Lung (tissue), 12 donors: ENCODE measurements around the gene LARGE1. TPM values are rescaled to one million over a fixed set of nuclear protein-coding genes. Genes with fewer than 3 reads are reported as not detected.

Source experiments
- ATAC-seq: fragments of 200-7000 bp; cut with Tn5 transposase; one replicate; pipeline ENCODE4 v1.9.1; 2020; ENCODE audit warnings: moderate number of reproducible peaks; ENCODE audit not compliant: insufficient read depth, low FRiP score
- DNase-seq, 3 donors: peaks; one replicate each; pipeline ENCODE4 v3.0.0-alpha.2; 2013 to 2017
- H3K27ac ChIP-seq, 2 donors: one replicate each; pipeline ENCODE4 v1.5.1; 2013; ENCODE audit warnings: mild to moderate bottlenecking in 2 of 2, moderate library complexity in 2 of 2, control low read depth in 1 of 2, inconsistent platforms in 1 of 2, low read depth in 1 of 2, low read length in 1 of 2
- H3K27me3 ChIP-seq, 3 donors: one replicate each; pipeline ENCODE4 v1.5.1; 2013; ENCODE audit warnings: low read length in 2 of 3; ENCODE audit not compliant: control insufficient read depth in 3 of 3, insufficient read depth in 3 of 3
- H3K36me3 ChIP-seq, 4 donors: one replicate each; pipeline ENCODE4 v1.5.1; 2013; ENCODE audit warnings: low read length in 4 of 4, mild to moderate bottlenecking in 1 of 4, moderate library complexity in 1 of 4; ENCODE audit not compliant: control insufficient read depth in 4 of 4, insufficient read depth in 4 of 4
- H3K4me1 ChIP-seq, 5 donors: one replicate each; pipeline ENCODE4 v1.5.1; 2013; ENCODE audit warnings: low read length in 5 of 5, mild to moderate bottlenecking in 2 of 5, moderate library complexity in 1 of 5; ENCODE audit not compliant: control insufficient read depth in 5 of 5, insufficient read depth in 5 of 5
- H3K4me3 ChIP-seq: one replicate; pipeline ENCODE4 v1.5.1; 2013; ENCODE audit warnings: mild to moderate bottlenecking, control low read depth, moderate library complexity
- H3K9ac ChIP-seq, 2 donors: one replicate each; pipeline ENCODE4 v1.5.1; 2013; ENCODE audit warnings: low read length in 2 of 2, control low read depth in 1 of 2; ENCODE audit not compliant: insufficient read depth in 1 of 2
- H3K9me3 ChIP-seq, 4 donors: one replicate each; pipeline ENCODE4 v1.5.1; 2013; ENCODE audit warnings: low read length in 3 of 4, mild to moderate bottlenecking in 1 of 4, moderate library complexity in 1 of 4; ENCODE audit not compliant: control insufficient read depth in 4 of 4, insufficient read depth in 3 of 4
- WGBS, 2 donors: extraction: QIAGEN DNeasy Blood & Tissue Kit; methylation state at CpG; one replicate each; pipeline ENCODE4 v1.1.7; 2013; 5-methylcytosine and 5-hydroxymethylcytosine counted together
- polyA plus RNA-seq, 2 donors: library from polyadenylated mRNA; stranded (reverse); fragments of 200-250 nt; gene quantifications; one replicate each; pipeline ENCODE4 v1.2.1, GENCODE V29; 2013
- total RNA-seq, 2 donors: library from RNA; depleted of rRNA in 1 of 2; stranded (reverse); fragments of >200 nt in 1 of 2; gene quantifications; one replicate each; pipeline ENCODE4 v1.2.1, GENCODE V29; 2014 to 2021
- TF ChIP-seq, protein P1 (sequence below): IDR thresholded peaks from 2 replicates; pipeline ENCODE4 v1.5.1; 2012; ENCODE audit warnings: mild to moderate bottlenecking; ENCODE audit errors: control extremely low read depth, extremely low read depth
- donor health status: control.
- donor health status: control.
- donor health status: Bipolar disorder and iron deficiency.
- donor health status: healthy.
- donor health status: DM: yes; HTN: yes; CAD: no.

The LARGE1 gene
- total and polyA plus RNA-seq, 4 donors = 2.9 to 41.1 (median 15.4) TPM

DNA sequence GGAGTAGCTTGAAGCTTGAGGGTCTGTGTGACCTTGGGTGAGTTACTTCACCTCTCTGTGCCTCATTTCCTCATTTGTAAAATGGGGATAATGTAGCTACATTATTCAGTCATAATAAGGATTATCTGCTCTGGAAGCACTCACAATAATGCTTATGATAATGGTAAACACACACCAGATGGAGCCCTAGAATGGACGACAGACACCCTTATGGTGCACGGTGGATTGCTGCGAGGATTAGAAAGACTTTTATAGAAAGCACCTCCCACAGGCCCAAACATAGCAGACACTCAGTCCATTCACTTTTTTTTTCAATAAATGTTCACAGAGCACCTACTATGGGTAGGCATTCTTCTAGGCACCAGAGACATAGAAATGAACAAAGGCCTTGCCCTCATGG lies 53.8 kb downstream of the LARGE1 start:
- DNase-seq (no peak), ATAC-seq (no peak)
- H3K9ac ChIP-seq = no peak overlapping the region
- no peaks in the 10 kb centered on the region for H3K27me3 ChIP-seq
- H3K9me3 ChIP-seq = no peaks in the 10 kb centered on the region
- peaks cover 0 to 31% (median 0%) of the 10 kb centered on the region in 5 donors for H3K4me1 ChIP-seq
- no peak overlapping the region for H3K4me3 ChIP-seq
- no peaks in the 10 kb centered on the region for H3K36me3 ChIP-seq
- TF ChIP-seq, protein P1, sequence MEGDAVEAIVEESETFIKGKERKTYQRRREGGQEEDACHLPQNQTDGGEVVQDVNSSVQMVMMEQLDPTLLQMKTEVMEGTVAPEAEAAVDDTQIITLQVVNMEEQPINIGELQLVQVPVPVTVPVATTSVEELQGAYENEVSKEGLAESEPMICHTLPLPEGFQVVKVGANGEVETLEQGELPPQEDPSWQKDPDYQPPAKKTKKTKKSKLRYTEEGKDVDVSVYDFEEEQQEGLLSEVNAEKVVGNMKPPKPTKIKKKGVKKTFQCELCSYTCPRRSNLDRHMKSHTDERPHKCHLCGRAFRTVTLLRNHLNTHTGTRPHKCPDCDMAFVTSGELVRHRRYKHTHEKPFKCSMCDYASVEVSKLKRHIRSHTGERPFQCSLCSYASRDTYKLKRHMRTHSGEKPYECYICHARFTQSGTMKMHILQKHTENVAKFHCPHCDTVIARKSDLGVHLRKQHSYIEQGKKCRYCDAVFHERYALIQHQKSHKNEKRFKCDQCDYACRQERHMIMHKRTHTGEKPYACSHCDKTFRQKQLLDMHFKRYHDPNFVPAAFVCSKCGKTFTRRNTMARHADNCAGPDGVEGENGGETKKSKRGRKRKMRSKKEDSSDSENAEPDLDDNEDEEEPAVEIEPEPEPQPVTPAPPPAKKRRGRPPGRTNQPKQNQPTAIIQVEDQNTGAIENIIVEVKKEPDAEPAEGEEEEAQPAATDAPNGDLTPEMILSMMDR = no peak
- 94 to 97% methylated on average over 3 of the region's 3 CpGs for WGBS, 2 donors
- H3K27ac ChIP-seq = peak overlapping the region in 1 of 2 donors; percentile 61

DNA sequence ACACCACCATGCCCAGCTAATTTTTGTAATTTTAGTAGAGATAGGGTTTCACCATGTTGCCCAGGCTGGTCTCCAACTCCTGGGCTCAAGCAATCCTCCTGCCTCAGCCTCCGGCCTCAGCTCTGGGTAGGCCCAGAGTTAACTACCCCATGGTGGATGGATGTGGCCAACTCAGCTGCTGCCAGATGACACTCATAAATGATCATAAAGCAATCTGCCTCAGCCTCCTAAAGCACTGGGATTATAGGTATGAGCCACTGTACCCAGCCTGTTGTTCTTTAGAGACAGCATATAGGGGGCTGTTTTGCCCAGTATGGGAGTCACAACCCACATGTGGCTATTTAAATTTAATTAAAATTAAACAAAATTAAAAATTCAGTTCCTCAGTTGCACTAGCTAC lies 54.3 kb downstream of the LARGE1 start:
- Histone ChIP-seq H3K9me3 (no peaks in the 10 kb centered on the region), H3K36me3 (no peaks in the 10 kb centered on the region), H3K27ac (no peak overlapping the region), H3K9ac (no peak overlapping the region), H3K4me1 (peaks cover 0 to 31% (median 0%) of the 10 kb centered on the region in 5 donors), H3K27me3 (no peaks in the 10 kb centered on the region), H3K4me3 (no peak overlapping the region)
- TF ChIP-seq, protein P1 = no peak
- no peak for ATAC-seq
- WGBS, 2 donors = 96 to 98% methylated on average over 1 of the region's 1 CpG
- no peak for DNase-seq

DNA sequence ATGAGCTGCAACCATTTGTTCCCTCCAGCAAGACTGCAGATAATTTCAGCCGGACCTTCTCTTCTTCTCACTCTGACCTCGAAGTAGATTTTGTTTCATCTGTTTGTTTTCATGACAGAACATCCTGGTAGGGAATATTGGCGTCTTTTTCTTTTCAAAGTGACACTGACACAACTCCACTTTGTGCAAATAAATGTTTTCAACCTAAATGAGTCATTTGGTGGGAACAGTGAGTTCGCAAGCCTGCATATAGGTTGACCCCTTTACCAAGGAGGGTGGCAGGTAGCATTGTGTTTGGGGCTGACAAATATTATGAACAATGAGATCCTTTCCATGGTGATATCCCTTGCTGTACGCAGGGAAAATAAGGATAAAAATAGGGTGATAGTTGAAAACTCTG lies 55.0 kb downstream of the LARGE1 start:
- Histone ChIP-seq H3K36me3 (no peaks in the 10 kb centered on the region), H3K9ac (no peak overlapping the region), H3K4me1 (peaks cover 0 to 28% (median 0%) of the 10 kb centered on the region in 5 donors), H3K27me3 (no peaks in the 10 kb centered on the region), H3K27ac (peak overlapping the region in 1 of 2 donors; percentile 60), H3K4me3 (no peak overlapping the region), H3K9me3 (no peaks in the 10 kb centered on the region)
- DNase-seq (no peak), ATAC-seq (no peak)
- TF ChIP-seq, protein P1 = no peak
- 71 to 80% methylated on average over 5 of the region's 5 CpGs for WGBS, 2 donors

DNA sequence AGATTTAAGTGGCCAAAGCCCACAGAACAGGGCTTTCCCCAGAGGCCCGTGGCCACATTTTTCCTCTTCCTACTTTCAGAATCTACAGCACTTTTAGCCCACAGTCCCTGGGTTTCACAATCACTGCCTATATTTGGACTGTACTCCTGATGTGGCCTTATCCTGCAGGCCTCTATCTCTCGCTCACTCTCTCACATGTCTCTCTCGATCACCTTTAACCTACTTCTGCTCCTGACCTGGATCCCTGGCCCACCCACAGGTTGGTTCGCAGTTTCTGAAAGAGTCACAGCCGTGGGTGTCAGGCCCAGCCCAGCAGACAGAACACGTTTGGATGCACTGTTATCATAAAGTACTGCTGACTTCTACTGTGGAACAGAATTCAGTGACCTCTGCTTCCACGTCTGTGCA lies 55.5 kb downstream of the LARGE1 start:
- Histone ChIP-seq H3K9ac (no peak overlapping the region), H3K9me3 (no peaks in the 10 kb centered on the region), H3K27ac (peak overlapping the region; percentile 60 to 69), H3K36me3 (no peaks in the 10 kb centered on the region), H3K4me3 (no peak overlapping the region), H3K27me3 (no peaks in the 10 kb centered on the region), H3K4me1 (peaks cover 0 to 27% (median 0%) of the 10 kb centered on the region in 5 donors)
- 68 to 77% methylated on average over 7 of the region's 7 CpGs for WGBS, 2 donors
- ATAC-seq = no peak
- DNase-seq = no peak
- TF ChIP-seq, protein P1 = no peak
